Activated T-cell treated with anti-CD3 and anti-CD28 coated beads for 4 hours (primary cell): ENCODE measurements around the gene VMAC.
"Not testable (repeated sequence)": the region's sequence is repeated elsewhere in the genome, so short reads cannot be mapped to it uniquely, and the experiment has no call there.

ENCODE experiments used
- DNase-seq: peaks from one replicate; pipeline ENCODE4 v3.0.0-alpha.2; 2020

Gene VMAC

DNA sequence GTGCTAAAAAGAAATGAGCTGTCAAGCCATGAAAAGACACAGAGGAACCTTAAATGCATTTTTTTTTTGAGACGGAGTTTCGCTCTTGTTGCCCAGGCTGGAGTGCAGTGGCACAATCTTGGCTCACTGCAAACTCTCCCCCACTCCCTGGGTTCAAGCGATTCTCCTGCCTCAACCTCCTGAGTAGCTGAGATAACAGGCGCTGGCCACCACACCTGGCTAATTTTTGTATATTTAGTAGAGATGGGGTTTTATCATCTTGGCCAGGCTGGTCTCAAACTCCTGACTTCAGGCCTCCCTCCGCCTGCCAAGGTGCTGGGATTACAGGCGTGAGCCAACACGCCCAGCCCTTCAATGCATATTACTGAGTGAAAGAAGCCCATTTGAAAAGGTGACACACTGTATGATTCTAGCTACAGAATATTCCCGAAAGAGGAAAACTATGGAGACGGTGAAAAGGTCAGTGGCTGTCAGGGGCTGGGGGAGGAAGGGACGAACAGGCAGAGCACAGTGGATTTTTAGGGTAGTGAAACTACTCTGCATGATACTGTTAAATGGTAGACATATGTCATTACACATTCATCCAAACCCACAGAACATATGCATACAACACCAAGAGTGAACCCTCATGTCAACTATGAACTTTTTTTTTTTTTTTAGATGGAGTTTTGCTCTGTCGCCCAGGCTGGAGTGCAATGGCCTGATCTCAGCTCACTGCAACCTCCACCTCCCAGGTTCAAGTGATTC lies 20.4 kb upstream of the VMAC start:
- not testable (repeated sequence) for DNase-seq

DNA sequence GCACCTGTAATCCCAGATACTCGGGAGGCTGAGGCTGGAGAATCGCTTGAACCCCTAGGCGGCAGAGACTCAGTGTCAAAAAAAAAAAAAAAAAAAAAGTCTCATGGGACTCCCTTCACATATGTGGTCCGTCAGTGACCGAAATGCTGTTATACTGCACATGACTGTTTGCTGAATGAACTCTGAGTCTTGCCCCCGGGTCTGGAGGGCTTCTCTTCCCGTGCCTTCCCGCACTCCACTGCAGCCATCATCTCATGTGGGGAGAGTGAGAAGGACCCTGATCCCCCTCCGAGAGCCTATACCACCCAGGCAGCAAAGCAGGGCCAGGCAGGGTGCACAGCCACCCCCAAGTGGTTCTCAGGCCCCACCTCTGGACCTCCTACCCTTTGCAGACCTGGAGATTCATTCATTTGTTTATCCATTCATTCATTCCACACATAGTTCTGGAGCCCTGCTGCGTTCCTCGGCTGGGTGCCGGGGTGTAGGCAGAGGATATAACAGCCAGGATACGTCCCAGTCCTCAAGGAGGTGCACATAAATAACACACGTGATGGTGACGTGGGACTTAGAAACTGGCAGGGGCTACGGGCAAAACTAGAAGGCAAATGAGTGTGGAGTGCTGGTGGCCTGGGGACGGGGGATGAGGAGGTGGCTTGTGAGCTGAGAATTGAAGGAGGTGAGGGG lies 15.2 kb upstream of the VMAC start:
- DNase-seq: no peak

DNA sequence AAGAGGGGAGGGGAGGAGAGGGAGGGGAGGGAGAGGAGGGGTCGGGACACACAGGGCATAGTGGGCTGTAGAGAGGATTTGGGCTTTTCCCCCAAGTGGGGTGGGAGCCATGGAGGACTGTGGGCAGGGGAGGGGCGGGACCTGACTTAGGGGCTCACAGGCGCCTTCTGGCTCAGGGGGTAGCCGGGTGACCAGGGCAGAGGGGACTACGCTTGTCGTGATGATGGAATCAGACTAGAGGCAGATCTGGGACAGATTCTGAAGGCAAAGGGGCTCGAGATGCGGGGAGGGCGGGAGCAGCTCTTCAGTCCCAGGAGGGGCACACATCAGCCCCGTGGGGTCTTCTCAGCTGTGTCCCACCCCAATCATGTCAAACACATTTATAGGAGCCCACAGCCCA lies 14.6 kb upstream of the VMAC start:
- DNase-seq: no peak

DNA sequence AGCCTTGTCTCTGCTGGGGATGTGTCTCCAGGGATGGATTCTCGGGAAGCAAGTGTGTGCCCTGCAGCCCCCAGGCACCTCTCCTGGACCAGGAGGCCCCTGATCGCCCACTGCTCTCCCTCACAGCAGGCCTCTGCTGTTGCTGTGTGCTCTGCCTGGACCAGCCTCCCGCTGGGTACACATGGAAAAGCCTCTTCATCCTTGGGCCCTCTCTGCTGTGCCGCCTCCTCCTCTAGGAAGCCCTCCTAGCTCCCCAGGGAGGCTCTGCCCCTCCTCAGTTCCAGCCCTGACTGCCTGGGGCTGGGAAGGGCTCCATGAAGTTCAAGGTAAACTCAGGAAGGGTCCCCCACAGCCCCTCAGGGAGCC lies 13.1 kb upstream of the VMAC start:
- no peak for DNase-seq

DNA sequence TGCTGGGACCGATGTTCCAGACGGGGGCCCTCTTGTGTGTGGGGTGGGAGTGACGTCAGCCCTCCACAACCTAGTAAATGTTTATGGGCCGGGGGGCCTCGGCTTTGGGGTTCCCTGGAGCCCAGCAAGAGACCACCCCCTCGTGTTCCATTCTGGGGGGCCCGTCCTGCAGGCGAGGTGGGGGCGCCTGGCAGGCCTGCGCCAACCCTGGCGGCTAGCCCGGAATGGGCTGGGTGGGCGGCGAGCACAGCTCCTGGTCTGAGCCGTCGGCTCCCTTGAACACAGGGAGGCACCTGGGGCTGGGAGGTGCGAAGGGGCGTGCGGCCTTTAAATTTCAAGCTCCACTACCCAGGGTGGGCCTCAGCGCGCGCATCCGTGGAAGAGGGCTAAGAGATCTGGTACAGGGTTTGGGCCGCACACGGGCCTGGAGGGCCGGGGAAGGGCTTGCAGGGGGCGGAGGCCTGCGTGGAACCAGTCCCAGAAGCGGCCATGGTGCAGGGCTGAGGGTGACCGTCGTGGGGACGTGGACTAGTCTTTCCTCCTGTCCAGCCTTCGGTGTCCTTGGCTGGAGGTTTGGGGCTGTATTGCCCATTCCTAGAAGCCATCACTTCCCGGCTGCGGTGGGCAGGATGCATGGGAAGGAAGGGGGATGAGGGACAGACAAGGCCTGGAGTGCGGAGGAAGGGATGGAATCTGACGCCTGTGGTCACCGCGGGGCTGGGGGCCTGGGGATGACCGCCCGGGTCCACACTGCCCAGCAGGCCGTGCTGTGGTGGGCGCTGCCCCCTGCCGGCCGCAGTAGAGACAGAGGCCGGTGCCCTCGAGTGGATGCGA lies 12.5 kb upstream of the VMAC start:
- DNase-seq: no peak

DNA sequence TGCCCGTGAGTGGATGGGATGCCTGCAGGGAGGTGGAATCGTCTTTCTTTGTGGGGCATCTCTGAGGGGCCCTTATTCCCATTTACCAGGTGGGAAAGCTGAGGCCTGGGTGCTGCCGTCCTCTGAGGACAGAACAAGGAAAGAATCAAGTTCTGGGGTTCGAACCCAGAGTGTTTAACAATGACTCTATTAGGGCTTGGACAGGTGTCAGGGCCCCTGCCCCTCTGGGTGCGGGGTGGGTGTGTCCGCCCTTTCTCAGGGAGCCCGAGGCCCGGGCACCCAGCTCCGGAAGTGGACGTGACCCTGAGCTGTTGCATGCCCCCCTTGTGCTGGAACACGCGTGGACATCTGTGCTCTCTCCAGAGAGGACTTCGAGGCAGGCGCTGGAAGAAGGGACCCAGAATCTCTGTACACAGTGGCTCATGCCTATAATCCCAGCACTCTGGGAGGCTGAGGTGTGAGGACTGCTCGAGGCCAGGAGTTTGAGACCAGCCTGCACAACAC lies 11.8 kb upstream of the VMAC start:
- no peak for DNase-seq

DNA sequence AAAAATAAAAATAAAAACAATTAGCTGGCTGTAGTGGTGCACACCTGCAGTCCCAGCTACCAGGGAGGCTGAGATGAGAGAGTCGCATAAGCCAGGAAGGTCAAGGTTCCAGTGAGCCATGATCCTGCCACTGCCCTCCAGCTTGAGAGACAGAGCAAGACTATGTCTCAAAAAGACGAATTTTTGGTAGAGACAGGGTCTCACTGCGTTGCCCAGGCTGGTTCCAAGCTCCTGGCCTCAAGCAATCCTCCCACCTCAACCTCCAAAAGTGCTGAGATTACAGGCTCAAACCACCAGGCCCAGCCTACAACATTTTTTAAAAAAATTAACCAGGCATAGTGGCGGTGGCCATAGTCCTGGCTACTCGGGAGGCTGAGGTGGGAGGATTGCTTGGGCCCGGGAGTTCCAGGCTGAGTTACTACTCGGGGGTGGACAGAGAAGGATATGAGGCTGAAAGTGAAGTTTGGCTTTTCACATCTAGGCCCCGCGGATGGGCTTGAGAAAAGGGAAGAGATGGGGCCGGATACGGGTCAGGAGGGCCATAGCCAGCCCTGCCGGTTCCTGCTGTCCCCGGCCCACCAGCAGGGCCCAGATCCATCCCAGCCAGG lies 11.3 kb upstream of the VMAC start:
- DNase-seq: no peak

DNA sequence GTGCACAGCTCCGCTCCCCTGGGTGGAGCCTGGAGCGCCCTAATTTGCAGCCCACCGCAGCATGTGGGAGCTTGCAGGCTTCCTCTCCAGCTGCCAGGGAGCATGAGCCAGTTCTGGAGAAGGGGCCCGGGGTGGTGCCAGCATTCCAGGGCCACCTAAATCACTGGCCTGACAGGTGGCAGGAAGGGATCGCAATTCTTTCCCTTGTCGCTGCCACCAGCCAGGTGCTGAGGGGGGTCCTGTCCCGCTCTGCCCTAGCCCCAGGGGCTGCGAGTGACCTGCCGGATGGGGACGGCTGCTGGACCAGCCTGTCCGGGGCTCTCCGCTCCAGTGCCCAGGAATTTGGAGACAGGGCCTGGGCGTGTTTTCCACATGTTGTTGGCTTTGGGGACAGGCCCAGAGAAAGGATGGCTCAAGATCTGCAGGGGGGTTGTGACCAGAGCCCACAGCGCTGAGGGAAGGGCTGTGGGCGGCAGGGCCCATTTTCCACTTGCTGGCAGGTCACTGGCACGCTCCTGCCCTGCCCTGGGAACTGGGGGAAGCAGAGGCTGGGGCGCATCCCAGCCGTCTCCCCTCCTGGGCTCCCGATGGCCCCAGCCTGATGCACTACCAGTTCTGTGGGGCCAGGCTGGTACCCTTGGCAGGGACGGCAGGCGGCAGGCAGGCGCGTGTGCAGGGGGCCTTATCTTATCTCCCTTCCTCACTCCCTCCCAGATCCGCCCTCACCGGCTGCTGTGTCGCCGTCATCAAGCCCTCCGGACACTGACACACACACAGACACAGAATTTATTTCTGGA lies 10.6 kb upstream of the VMAC start:
- no peak for DNase-seq

DNA sequence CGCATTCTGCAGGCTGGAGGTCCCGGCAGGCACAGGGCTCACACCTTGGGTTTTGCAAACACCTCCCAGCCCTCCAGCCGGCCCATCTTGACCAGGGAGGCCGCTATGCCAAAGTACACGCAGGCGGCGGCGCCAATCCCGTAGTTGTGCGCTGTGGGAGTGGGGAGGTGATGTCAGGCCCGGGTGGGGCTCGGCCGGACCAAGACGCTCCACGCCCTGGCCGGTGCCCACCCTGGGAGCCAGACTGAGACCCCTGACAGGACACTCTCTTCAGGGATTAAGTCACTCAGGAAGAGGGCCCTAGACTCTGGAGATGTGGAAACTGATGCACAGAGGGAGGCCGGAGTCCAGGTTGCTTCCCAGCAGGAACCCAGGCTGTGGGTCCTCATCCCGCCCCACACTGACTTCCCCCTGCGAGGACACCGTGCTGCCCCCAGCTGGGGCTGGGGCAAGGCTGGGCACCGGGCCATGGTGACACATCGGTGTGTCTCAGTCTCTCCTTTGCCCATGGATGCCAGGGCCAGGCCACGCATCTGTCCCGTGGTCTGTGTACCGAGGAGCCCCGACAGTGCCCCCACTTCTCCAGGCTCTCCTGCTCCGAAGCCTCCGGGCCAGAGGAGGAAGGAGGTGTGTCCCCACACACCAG lies 9.8 kb upstream of the VMAC start:
- no peak for DNase-seq

DNA sequence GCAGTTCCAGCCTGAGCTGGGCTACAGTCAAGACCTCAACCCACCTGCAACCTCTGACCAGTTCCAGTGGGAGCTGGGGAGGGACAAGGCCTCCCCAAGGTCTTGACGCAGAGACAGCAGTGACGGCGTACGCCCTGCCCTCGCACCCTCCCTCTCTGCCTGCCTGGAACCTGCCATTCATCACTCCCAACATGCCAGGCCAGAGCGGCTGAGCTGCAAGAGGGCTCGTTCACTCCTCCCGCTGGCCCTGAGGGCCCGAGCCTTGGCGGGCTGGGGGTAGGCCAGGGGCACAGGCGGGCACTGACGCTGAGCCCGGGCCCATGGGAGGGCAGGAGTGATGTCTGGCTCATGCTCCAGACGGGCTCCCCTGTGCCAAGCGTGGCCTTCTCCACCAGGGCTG lies 9.3 kb upstream of the VMAC start:
- DNase-seq: no peak

DNA sequence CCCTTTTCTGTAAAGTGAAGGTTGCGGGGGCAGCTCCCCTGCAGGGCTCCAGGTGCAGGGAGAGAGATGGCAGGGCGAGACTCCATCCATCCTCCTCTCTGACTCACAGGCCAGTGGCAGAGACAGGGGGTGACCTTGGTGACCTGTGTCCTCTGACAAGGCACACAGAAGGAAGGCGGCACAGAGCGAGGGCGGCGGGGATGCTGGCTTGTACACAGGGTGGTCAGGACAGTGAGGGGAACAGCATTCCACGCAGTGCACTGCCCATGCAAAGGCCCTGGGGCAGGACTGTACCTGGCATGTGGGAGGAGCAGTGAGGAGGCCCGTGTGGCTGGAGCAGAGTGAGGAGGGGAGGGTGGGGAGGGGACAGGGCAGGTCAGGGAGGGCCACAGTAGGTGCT lies 8.8 kb upstream of the VMAC start:
- DNase-seq: no peak

DNA sequence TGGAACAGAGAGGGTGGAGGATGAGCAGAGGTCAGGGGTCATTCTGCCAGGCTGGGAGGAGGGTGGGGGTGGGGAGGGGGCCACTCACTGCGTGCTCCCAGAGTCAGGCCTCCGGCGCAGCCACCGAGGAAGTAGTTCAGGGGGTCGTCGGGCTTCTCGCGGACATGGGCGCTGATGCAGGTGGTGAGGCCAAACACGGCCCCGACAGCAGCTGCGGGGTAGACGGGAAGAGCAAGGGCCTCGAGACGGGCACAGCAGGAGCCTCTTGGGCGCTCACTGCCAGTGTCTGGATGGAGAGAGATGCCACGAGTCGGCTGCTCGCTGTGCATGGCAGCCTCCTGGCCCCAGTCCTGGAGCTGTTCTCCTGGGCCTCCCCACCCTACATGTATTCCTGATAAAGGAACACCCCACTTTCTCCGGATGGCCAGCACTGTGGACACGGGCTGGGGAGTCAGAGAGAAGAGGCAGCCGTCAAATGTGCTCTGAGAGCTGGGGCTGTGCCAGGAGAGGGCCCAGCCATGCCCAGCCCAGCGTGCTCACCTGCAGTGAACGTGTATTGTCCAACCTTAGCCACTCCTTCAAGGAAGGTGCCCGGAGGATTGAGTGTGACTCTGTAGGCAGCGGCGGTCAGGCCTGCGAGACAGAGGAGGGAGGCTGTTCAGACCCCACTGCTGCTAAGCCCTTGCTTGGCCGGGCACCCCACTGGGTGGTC lies 8.2 kb upstream of the VMAC start:
- no peak for DNase-seq

DNA sequence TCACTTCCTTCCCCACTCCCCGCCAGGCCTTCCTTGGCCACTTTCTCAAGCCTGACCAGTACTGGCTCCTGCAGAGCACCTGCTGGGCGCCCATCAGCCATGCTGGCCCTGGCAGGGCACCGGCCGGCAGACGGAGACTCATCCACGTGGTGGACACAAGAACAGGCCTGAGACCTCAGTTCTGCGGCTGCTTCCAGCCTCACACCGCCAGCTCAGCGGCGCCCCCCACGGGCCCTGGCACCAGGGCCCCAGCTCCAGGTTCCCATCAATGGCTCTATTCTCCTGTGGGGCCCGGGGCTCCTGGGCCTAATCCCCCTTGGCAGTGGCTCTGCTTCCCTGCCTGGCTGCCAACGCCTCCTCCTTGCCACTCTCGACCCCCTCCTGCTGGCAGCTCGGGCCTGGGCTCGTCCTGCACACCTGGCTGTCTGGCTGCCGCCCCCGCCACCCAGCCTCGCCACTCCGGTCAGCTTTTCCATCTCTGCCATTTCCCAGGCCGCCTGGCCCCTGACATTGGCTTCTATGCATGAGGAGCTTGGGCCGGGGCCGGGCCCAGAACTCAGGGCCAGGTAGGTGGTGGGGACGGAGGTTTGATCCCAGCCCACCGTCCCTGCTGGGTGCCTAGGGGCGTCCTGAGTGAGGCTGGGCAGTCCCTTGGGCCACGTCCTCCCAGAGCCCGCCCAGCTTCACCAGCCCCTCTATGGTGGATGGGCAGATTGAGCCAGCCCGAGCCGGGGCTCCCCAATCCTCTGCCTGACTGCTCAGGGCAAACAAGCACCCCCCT lies 7.3 kb upstream of the VMAC start:
- no peak for DNase-seq

DNA sequence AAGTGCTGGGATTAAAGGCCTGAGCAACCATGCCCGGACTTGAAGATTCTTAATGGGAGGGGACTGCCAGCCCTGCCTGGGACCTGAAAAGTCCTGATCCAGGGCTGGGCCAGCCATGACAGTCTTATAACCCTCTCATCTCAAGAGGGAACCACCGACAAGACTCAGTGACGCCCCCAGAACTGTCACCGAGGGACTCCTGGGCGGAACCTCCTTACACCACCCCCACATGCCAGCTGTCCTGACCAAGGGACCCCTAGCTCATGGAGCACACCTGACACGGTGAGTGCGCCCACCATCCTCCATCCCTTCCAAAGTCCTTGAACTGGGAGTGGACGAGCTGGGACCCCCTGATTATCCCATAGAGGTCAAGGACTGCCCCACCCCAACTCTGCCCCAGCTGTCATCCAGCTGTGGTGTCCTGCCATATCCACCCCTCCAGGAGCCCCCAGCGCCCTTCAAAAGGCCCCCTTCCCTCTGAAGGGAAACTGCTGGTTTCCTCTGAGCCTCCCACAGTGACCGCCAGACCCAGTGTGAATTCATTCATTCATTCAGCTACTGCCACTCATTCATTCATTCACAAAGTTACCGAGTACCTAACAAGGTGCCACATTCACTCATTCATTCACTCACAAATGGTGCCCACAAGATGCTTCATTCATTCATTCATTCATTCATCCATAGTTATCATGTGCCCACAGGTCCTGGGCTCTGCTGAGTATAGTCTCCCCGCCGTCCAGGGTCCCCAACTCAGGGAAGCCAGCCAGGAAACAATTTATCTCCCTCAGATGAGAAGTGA lies 4.7 kb upstream of the VMAC start:
- DNase-seq: no peak

DNA sequence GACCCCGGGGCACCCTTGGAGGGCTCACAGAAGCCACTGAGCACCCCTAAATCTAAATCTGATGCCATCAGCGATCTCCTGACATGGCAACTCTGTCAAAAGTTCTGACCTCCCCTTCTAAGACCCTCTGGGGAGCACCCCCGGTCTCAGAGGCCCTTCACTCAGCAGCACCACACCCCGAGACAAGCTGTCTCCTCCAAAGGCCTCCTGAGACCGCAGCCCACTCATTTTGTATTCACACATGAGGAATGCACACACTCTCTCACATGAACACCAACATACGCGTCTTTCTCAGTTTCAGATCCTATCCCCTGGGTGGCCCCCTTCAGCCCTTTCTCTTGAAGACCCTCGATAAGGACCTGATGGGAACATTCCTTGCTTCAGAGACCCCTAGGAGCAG lies 3.7 kb upstream of the VMAC start:
- no peak for DNase-seq

DNA sequence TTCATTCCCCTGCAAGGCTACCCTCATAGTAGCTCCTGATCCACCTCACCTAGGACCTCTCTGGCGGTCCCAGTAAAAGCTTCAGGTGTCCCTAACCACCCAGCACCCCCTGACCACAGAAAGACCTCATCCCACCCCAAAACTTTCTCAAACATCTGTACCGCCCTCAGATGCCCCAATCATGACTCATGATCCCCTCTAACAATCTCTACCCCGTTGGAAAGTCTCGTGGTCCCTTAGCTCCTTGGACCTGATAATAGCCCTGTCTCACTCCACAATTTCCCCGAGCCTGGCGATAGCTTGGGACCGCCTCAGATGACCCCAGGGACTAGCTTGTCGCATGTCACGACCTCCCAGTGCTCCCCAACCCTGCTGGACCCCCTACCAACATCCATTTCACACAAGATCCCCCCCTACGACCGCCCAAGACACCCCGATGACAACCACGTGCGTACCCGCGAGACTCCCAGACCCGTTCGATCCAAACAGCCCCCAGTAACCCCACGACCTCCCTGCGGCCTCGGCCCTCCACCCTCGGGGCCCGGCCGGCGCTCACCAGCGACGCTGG lies 1.5 kb upstream of the VMAC start:
- peak; percentile 14 for DNase-seq

DNA sequence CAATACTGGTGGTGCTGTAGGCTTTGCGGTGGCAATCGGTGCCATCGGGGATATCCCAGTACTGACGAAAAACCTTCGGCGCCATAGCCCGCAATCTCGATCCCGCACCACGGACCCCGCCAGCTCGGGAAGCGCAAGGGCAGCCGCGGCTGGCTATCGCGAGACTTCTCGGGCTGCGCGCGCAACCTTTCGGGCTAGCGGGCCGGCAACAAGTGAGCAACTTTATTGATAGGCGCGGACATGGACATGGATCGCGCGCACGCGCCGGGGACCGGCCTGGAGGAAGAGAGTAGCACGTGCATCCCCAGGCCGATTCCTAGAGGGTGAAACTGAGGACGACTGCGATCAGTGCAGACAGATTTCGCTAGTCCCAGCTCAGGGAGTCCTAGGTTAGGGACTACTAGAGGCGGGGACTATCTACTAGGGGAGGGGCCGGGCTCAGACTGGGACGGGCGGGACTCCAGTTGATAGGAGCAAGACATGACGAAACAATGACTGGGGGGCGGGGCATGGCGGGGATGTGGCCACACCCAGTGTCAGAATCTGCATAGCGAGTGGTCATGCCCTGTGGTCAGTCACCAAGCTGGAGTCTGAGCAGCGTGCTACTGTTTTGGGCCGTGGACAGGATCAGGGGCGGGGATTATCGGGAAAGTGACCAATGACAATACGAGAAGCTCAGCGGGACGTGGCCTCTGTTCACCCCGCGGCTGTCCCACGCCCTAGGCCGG lies 884 bp upstream of the VMAC start, which contains the start of gene NDUFA11:
TSS of gene NDUFA11 (minus strand) at position 167 of the 728 bp plus-strand sequence. CDS start at position 85, 82 bp downstream.
- peak; percentile 96 for DNase-seq

DNA sequence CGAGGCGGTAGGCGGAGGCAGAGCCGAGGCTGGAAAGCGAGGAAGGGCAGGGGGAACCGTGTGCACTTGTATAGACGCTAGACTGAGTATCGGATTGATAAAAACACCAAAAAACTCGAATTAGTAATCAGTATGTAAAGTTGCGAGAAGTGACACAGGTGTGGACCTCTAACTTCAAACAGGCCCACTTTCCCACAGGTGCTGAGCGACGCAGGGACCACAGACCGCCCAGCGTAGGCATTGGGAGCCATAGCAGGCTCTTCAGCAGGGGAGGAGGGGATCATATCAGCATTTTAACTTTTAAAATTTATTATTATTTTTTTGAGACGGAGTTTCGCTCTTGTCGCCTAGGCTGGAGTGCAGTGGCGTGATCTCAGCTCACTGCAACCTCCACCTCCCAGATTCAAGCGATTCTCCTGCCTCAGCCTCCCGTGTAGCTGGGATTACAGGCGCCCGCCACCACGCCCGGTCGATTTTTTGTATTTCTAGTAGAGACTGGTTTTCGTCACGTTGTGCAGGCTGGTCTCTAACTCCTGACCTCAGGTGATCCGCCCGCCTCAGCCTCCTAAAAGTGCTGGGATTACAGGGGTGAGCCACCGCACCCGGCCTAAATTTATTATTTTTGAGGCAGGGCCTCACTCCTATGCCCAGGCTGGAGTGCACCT lies 574 bp downstream of the VMAC start:
- no peak for DNase-seq
